Memory B cell (primary cell): ENCODE data around the gene TP53BP2.
"Not testable (repeated sequence)": the region's sequence is repeated elsewhere in the genome, so short reads cannot be mapped to it uniquely, and the experiment has no call there.

Experiments
- ATAC-seq: fragments of 150-1000 bp; cut with Tn5 transposase; 2 replicates; pipeline ENCODE4 v1.10.0; 2021; ENCODE audit warnings: low read depth, mild to moderate bottlenecking, moderate library complexity
- DNase-seq, 2 donors: peaks; one replicate each; pipeline ENCODE4 v3.0.0; 2022; ENCODE audit warnings: low spot score in 2 of 2
- H3K27ac Mint-ChIP-seq: one replicate; pipeline ENCODE4 v1.8.0; 2022; ENCODE audit warnings: mild to moderate bottlenecking, moderate library complexity, mixed read lengths
- H3K27me3 Mint-ChIP-seq: one replicate; pipeline ENCODE4 v1.8.0; 2022; ENCODE audit warnings: mixed read lengths
- H3K36me3 Mint-ChIP-seq: one replicate; pipeline ENCODE4 v1.8.0; 2022; ENCODE audit warnings: mild to moderate bottlenecking, mixed read lengths
- H3K4me1 Mint-ChIP-seq: one replicate; pipeline ENCODE4 v1.8.0; 2022; ENCODE audit warnings: mixed read lengths
- H3K4me3 Mint-ChIP-seq: one replicate; pipeline ENCODE4 v1.8.0; 2022; ENCODE audit warnings: mild to moderate bottlenecking, moderate library complexity, mixed read lengths
- H3K9me3 Mint-ChIP-seq: one replicate; pipeline ENCODE4 v1.8.0; 2022; ENCODE audit warnings: mixed read lengths

Gene TP53BP2

DNA sequence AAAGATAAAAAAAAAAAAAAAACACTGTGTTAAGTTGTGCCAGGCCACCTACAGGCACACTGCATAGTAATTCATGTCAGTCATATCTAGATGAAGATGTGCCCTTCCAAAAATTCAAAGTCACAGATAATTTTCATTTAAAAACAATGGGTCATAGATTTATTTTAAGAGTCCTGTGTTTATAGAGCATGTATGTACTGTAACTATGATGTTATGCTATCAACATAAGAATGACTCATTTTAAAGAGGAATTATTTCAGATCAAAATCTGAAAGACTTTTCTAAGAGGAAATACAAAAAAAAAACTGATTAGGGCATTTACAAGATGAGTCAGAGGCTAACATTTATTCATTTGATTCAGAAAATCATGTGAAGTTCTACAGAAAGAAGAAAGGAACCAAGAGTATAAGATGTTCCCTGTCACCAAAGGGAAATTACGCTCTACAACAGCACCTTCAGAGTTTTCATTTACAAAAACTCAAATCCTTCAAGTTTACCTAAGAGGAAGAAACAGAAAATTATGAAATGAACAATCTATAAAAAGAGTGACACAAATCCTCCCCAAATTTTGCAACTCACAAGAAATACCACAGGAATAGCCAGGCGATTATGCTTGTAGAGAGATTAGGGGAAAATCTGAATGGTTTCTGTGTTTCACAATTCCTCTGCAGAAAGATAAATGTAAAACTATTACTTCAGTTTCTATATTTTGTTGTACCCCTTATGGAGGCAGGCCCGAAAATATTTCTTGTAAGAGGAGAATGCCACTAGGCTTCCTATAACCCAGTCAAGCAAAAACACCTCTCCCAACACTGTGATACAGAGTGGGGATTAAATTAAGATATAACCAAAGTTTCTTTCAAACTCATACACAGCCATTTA, 13.8 kb downstream of the TP53BP2 start:
- peaks cover 18% of the 10 kb centered on the region for H3K4me1 Mint-ChIP-seq
- H3K27ac Mint-ChIP-seq = peak overlapping the region; percentile 6
- peaks cover 2% of the 10 kb centered on the region for H3K36me3 Mint-ChIP-seq
- no peaks in the 10 kb centered on the region for H3K27me3 Mint-ChIP-seq
- DNase-seq (no peak), ATAC-seq (peak; percentile 43)
- H3K9me3 Mint-ChIP-seq = no peaks in the 10 kb centered on the region
- H3K4me3 Mint-ChIP-seq = no peak overlapping the region

DNA sequence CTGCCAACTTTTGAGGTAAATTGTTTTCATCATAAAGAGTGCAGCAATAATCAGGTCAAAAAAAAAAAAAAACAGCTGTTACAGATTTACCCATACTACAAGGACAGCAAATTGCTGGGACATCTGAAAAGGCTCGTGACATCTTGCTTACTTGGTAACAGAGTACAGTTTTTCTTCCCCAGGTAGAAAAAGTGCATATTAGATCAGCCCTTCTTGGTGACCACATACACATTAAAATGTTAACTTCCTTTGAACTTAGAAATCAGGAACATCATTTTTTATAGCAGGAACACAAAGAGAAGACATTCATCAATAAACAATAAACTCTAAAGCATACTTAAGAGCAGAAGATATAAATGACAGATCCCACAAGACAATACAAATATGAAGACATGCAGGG, 16.1 kb downstream of the TP53BP2 start:
- no peak for DNase-seq
- Mint-ChIP-seq H3K27ac (no peak overlapping the region), H3K4me3 (no peak overlapping the region), H3K4me1 (peaks cover 36% of the 10 kb centered on the region), H3K9me3 (no peaks in the 10 kb centered on the region), H3K36me3 (peaks cover 2% of the 10 kb centered on the region), H3K27me3 (no peaks in the 10 kb centered on the region)
- ATAC-seq = no peak

DNA sequence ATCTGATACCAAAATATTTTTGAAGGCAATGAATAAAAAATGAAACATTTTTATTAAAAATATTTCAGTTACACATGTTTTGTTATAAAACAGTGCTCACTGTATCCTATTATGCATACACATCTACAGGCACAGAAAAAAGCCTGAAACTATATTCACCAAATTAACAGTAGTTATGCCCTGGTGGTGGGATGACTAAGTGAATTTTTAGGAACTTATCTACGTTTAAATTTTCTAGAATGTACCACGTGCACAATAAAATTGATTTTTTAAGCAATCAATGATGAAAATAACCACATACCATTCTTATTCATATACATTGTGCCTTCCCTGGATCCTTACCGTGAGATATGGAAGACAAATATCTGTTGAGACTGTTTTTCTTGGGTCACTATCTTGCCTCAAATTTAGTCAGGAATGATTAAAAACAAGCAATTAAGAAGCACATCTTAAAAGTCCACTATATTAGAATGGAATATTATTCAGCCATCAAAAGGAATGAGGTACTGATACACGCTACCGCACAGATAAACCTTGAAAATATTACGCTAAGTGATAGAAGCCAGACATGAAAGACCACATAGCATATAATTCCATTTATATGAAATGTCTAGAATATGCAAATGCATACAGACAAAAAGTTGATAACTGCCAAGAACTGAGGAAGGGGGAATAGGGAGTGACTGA, 17.4 kb downstream of the TP53BP2 start:
- Mint-ChIP-seq H3K36me3 (peaks cover 2% of the 10 kb centered on the region), H3K4me1 (peaks cover 38% of the 10 kb centered on the region), H3K27me3 (no peaks in the 10 kb centered on the region), H3K9me3 (no peaks in the 10 kb centered on the region), H3K4me3 (no peak overlapping the region), H3K27ac (peak overlapping the region; percentile 39)
- ATAC-seq (no peak), DNase-seq (no peak)

DNA sequence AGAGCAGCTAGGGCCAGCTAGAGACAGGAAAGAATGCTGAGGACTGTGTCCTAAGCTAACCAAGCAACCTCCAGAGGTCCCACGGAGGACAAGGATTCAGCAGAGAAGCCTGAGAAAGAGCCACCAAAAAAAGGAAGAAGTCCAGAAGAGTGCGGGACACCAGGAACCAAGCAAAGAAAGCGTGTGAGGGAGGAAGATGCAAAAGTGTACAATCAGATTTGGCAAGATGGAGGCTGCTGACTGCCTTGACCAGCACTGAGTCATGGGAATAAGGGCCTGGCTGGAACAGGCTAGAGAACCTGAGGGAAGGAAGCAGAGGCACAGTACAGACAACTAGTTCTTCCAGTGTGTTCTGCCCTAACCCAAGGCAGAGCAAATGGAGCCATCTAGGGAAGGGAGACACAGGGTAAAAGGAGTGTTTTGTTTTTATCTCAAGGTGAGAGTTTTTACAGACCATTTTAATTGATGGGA, 18.5 kb downstream of the TP53BP2 start:
- no peaks in the 10 kb centered on the region for H3K9me3 Mint-ChIP-seq
- ATAC-seq = no peak
- H3K27me3 Mint-ChIP-seq = no peaks in the 10 kb centered on the region
- peaks cover 41% of the 10 kb centered on the region for H3K4me1 Mint-ChIP-seq
- DNase-seq = no peak
- peaks cover 2% of the 10 kb centered on the region for H3K36me3 Mint-ChIP-seq
- no peak overlapping the region for H3K27ac Mint-ChIP-seq
- H3K4me3 Mint-ChIP-seq = peak overlapping the region; percentile 1

DNA sequence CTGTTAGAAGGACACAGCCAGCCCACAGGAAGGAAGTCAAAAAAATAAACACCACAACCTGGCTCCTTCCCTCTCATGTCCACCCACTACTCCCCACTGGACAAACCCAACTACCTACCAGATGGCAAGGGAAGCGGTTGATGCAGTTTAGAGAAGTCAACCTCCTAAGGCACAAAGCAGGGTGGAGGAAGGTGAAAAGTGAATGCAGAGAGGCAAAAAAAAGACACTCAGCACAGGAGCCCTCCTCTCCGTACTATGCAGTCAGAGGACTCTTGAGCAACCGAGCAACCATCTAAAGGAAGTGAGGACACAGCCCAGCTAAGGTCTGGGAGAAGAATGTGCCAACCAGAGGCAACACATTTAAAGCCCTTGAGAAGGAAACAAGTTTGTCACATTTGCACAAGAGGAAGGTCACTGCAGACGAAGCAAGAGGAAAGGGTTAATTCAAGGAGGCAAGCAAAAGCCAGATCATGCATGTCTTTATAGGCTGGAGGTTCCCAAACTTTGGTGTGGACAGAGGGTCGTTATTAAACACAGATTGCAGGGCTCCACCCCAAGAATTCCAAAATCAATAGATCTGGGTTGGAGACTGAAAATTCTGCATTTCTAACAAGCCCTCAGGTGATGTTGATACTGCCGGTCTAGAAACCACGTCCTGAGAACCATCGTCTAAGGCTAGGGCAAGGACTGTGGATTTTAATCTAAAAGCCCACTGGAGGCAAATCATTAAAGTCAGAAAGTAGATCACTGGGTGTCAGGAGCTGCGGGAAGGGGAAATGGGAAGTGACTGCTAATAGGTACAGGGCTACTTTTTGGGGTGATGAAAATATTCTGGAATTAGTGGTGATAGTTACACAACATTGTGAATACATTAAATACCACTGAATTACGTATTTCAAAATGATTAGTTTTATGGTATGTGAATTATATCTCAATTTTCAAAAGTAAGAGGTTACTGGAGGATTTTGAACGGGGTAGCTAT, 19.7 kb downstream of the TP53BP2 start:
- DNase-seq (no peak), ATAC-seq (no peak)
- H3K27ac Mint-ChIP-seq = no peak overlapping the region

DNA sequence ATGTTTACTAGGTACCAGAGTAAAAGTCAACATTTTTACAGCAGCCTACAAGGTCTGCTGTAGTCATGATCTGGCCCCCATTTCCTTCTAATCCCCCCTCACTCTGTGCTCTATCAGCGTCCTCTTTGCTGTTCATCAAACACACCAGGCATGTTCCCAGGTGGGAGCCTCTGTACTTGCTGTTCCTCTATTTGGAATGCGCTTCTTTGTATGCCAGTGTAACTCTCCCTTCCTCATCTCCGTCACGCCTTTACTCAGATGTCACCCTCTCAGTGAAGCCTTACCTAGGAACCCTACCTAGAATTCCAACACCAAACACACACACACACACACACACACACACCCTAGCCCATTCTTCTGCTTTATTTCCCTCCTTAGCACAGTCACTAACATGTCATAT, 21.0 kb downstream of the TP53BP2 start:
- H3K4me1 Mint-ChIP-seq = peaks cover 40% of the 10 kb centered on the region
- no peak for DNase-seq
- no peaks in the 10 kb centered on the region for H3K9me3 Mint-ChIP-seq
- ATAC-seq = no peak
- peaks cover 6% of the 10 kb centered on the region for H3K36me3 Mint-ChIP-seq
- H3K27me3 Mint-ChIP-seq = no peaks in the 10 kb centered on the region
- H3K27ac Mint-ChIP-seq = peak overlapping the region; percentile 2
- H3K4me3 Mint-ChIP-seq = no peak overlapping the region

More for the DNA sequence above, 19.7 kb downstream of the TP53BP2 start:
- H3K27me3 Mint-ChIP-seq = no peaks in the 10 kb centered on the region
- no peak overlapping the region for H3K4me3 Mint-ChIP-seq
- H3K4me1 Mint-ChIP-seq = peaks cover 39% of the 10 kb centered on the region
- peaks cover 2% of the 10 kb centered on the region for H3K36me3 Mint-ChIP-seq
- H3K9me3 Mint-ChIP-seq = no peaks in the 10 kb centered on the region

DNA sequence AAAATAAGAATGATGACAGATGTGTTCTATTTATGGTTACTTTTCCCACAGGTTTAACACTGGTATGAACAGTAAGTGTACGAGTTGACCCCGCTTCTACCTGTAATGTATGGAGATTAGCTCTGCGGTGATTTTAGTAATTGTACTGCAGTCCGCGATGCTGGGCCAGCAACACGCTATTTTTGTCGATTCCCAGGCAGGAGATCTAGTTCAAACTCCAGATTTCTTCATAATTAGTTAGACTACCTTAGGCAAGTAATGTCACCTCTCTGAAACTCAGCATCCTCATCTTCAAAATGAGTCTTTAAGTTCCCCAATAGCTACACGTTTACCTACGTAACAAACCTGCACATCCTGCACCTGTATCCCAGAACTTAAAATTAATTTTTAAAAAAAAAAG, 21.5 kb downstream of the TP53BP2 start:
- DNase-seq (no peak), ATAC-seq (no peak)
- Mint-ChIP-seq H3K27me3 (no peaks in the 10 kb centered on the region), H3K9me3 (no peaks in the 10 kb centered on the region), H3K4me1 (peaks cover 39% of the 10 kb centered on the region), H3K27ac (no peak overlapping the region), H3K36me3 (peaks cover 6% of the 10 kb centered on the region), H3K4me3 (no peak overlapping the region)

DNA sequence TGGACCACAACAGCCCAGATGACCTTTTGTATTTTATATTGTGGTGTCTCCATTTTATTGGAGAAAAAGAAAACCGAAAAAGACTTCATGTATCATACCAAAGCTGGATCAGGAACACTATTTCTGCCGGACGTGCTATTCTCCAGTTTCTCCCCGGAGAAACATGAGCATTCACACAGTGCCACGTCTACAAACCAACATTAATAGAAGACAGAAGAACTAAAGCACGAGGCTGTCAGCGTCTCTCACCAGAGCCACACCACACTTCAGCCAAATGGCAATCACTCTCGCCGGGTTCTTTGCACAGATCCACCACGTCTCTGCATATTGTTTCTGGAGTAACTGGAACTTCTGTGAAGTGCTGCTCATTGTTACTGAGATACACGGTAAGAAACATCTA, 24.8 kb downstream of the TP53BP2 start:
- H3K36me3 Mint-ChIP-seq = peaks cover 6% of the 10 kb centered on the region
- DNase-seq (no peak), ATAC-seq (no peak)
- H3K9me3 Mint-ChIP-seq = no peaks in the 10 kb centered on the region
- H3K4me3 Mint-ChIP-seq = no peak overlapping the region
- peak overlapping the region; percentile 66 for H3K27ac Mint-ChIP-seq
- H3K27me3 Mint-ChIP-seq = no peaks in the 10 kb centered on the region
- H3K4me1 Mint-ChIP-seq = peaks cover 25% of the 10 kb centered on the region

DNA sequence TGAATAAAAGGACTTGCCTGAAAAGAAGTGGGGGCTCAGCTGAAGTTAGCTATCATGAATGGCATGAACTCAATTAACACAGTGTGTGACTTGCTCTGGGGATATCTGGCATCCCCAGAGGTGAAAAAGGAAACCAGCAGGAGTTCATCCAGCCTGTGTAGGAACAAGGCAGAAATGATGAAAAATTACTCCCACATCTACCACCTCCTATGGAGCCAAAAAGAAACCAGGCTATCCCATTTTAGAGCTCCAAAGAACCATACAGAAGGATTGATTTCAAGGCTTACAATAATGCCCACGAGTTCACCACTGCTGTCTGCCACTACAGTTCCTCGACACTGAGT, 25.3 kb downstream of the TP53BP2 start:
- ATAC-seq = no peak
- Mint-ChIP-seq H3K27ac (peak overlapping the region; percentile 66), H3K36me3 (peaks cover 6% of the 10 kb centered on the region), H3K9me3 (no peaks in the 10 kb centered on the region), H3K27me3 (no peaks in the 10 kb centered on the region), H3K4me3 (no peak overlapping the region), H3K4me1 (peaks cover 22% of the 10 kb centered on the region)
- no peak for DNase-seq

DNA sequence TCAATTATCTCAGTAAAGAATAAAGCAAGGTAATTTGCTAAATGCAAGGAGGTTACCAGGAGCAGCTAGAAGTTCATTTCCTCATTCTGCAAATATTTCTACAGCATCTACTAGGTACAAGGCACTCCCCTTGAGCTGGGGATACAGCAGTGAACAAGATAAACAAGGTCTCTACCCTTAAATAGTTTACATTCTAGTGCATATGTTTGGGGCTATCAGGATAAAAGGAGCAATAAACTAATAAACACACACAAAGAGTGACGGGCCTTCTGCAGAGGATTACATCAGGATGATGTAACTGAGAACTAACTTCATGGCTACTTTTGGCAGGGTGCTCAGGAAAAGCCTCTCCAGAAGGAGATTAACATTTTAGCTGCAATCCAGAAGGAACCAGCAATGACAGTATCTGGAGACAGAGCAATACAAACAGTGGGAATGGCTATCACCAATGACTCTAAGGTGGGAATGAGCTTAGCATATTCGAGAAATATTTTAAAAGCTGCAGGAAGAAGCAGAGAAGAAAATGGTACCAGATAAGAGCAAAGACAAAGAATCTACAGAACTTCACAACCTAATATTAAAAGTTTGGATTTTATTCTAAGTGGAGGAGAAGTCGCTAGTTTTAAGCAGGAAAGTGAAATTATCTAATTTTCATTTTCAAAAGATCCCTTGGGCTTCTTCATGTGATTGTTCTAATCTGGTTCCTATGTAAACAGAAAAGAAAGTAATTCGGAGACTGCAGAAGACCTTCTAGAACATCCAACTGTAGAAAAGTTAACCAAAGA, 25.8 kb downstream of the TP53BP2 start:
- Mint-ChIP-seq H3K36me3 (peaks cover 8% of the 10 kb centered on the region), H3K4me3 (no peak overlapping the region), H3K27me3 (no peaks in the 10 kb centered on the region), H3K9me3 (no peaks in the 10 kb centered on the region), H3K4me1 (peaks cover 23% of the 10 kb centered on the region), H3K27ac (peak overlapping the region; percentile 66)
- DNase-seq = no peak
- no peak for ATAC-seq

DNA sequence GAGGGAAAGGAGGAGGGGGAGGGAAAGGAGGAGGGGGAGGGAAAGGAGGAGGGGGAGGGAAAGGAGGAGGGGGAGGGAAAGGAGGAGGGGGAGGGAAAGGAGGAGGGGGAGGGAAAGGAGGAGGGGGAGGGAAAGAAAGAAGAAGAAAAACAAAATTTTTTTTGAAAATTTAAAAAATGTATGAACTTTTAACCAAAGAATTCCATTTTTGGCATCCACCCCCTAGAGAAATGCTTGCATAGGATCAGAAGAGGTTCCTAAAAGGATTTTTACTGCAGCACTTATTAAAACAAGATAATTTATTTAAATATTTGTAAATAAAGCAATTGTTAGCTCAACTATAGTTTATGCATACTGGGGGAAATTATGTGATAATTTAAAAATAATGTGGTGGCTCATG, 28.5 kb downstream of the TP53BP2 start:
- Mint-ChIP-seq H3K36me3 (peaks cover 22% of the 10 kb centered on the region), H3K4me1 (peaks cover 23% of the 10 kb centered on the region)
- H3K9me3 Mint-ChIP-seq, H3K27me3 Mint-ChIP-seq, DNase-seq, ATAC-seq, H3K27ac Mint-ChIP-seq, H3K4me3 Mint-ChIP-seq: not testable (repeated sequence)

DNA sequence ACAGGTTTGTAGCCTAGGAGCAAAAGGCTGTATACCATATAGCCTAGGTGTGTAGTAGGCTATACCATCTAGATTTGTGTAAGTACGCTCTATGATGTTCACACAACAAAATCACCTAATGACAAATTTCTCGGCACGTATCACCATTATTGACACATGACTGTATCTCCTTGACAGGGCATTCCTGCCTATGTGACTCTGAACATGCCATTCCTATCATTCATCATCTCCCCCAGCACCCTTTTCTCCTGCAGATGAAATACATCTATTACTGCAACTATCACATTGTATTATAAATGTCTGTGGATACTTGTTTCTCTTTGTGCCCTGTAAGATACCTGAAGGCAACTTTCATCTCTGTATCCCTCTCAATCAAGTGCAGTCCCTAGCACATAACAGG, 29.9 kb downstream of the TP53BP2 start:
- ATAC-seq (no peak), DNase-seq (no peak)
- H3K4me3 Mint-ChIP-seq = no peak overlapping the region
- no peaks in the 10 kb centered on the region for H3K9me3 Mint-ChIP-seq
- H3K4me1 Mint-ChIP-seq = peaks cover 19% of the 10 kb centered on the region
- H3K27ac Mint-ChIP-seq = peak overlapping the region; percentile 58
- peaks cover 22% of the 10 kb centered on the region for H3K36me3 Mint-ChIP-seq
- H3K27me3 Mint-ChIP-seq = no peaks in the 10 kb centered on the region
